Activated CD4-positive, alpha-beta T cell treated with anti-CD3 and anti-CD28 coated beads for 36 hours (primary cell): Measurements from ENCODE around the gene FAM240B. TPM values are rescaled to one million over a fixed set of nuclear protein-coding genes. Genes with fewer than 3 reads are reported as not detected.

Experiments
- ATAC-seq: fragments of 200-7000 bp; cut with Tn5 transposase; one replicate; pipeline ENCODE4 v1.10.0; 2021; ENCODE audit warnings: mild to moderate bottlenecking, moderate library complexity
- CTCF ChIA-PET: fragments of 350-600 bp; sonication (Branson Sonifier 250); formaldehyde crosslinking; loops from one replicate; lab custom pipeline; 2021; ENCODE audit warnings: antibody characterized with exemption; lab: Charles Lee
- POLR2A ChIA-PET: fragments of 350-600 bp; sonication (Branson Sonifier 250); formaldehyde crosslinking; loops from one replicate; lab custom pipeline; 2021; ENCODE audit warnings: antibody characterized with exemption, inconsistent platforms; lab: Charles Lee
- DNase-seq: peaks from one replicate; pipeline ENCODE4 v3.0.0-alpha.2; 2020
- H3K27ac Mint-ChIP-seq: one replicate; pipeline ENCODE4 v1.8.0; 2021; ENCODE audit warnings: mixed read lengths
- H3K27me3 Mint-ChIP-seq: one replicate; pipeline ENCODE4 v1.8.0; 2021; ENCODE audit warnings: mixed read lengths
- H3K36me3 Mint-ChIP-seq: one replicate; pipeline ENCODE4 v1.8.0; 2021; ENCODE audit warnings: low read depth, mixed read lengths
- H3K4me1 Mint-ChIP-seq: one replicate; pipeline ENCODE4 v1.8.0; 2021; ENCODE audit warnings: mixed read lengths
- H3K4me3 Mint-ChIP-seq: one replicate; pipeline ENCODE4 v1.8.0; 2021; ENCODE audit warnings: mild to moderate bottlenecking, moderate library complexity, mixed read lengths
- H3K9me3 Mint-ChIP-seq: one replicate; pipeline ENCODE4 v1.8.0; 2021; ENCODE audit warnings: low read depth, mixed read lengths
- intact Hi-C, 2 experiments: fragments of 100-400 bp; cut with DNase I in 1 of 2; cut with micrococcal nuclease in 1 of 2; formaldehyde crosslinking; loops; one replicate each; pipeline versions ENCODE4 v1.14.2 to v1.15.1; 2022 to 2024; cut with DNase I, micrococcal nuclease
- total RNA-seq, 2 experiments: library from RNA; stranded (reverse); gene quantifications; one replicate each; pipeline ENCODE4 v1.2.3, GENCODE V29; 2021

FAM240B gene
- total RNA-seq, 2 experiments from 2014 or later = not detected

DNA sequence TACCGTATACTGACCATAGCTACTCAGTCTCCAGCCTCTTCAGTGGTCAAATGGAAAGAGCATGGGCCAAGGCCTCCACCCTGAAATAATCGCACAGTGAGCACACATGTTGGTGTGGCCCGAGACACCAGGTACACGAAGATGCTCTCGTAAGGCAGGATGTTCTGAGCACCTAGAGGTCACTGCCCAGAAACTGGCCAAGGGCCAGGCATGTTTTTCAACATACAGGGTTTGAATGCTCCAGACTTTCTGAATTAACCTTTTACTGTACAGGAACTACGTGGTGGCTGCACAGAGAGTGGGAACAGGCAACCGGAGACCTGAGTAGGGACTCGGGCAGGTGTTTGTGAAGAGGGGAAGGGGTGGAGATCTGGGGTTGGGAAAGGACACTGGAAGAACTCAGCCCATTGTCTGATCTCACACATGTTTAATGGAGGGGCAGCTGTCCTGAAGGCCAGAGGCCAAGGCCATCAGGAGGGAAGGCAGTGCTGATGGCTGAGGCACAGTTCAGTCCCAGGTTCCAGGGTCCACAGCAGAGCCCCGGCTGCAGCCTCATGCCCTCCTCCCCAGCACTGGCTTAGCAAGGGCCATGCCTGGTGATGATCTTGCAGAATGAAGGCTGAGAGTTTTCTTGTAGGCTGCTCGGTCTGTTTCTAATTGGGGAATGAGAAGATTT is 51.0 kb downstream of the FAM240B start:
- Mint-ChIP-seq H3K27ac (no peak overlapping the region), H3K9me3 (no peaks in the 10 kb centered on the region), H3K4me1 (peaks cover 3% of the 10 kb centered on the region), H3K4me3 (no peak overlapping the region), H3K27me3 (peaks cover 8% of the 10 kb centered on the region), H3K36me3 (no peaks in the 10 kb centered on the region)
- POLR2A ChIA-PET = no interaction called here
- intact Hi-C loops = no loop called here
- no peak for ATAC-seq
- CTCF ChIA-PET = no interaction called here
- no peak for DNase-seq

DNA sequence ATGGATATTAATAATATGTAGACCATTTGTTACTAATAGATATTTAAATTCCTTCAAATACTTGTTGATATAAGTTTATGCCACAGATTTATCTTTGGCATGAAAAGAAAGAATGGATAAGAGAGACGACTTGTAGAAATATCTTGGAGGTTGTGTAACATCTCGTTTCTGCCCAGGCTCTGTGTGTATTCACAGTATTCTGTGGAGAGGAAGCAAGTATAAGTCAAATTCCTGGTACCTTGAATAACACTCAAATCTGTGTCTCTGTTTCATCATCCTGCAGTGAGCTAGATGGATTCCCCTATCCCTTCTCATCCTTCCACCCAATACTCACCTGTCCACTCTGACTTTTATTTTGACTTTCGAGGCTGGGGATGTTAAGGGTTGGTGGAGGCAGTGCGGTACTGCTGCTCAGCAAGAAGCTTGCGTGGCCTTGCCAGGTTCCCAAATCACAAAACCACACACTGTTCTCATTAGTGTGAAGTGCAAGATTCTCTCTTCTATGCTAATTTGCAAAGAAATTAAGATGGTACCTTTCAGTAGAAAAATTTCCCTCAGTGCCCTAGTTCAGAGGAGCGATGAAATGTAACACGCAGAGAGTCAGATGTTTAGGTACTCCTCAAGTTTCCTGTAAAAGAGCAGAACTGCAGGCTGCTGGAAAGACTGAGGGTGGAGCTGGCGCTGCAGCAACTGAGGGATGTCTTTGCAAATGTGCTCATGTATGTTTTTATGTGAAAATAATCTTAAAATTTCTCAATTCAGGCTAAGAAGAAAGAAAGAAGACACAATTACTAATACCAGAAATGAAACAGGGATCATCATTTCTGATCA is 57.0 kb downstream of the FAM240B start:
- peaks cover 23% of the 10 kb centered on the region for H3K27me3 Mint-ChIP-seq
- ChIA-PET POLR2A (no interaction called here), CTCF (interaction anchor here (0.6 kb wide), 1 partner anchor 778 kb away, joined by 4 read pairs; no protein-coding TSS in a partner anchor)
- H3K9me3 Mint-ChIP-seq = no peaks in the 10 kb centered on the region
- no peaks in the 10 kb centered on the region for H3K4me1 Mint-ChIP-seq
- intact Hi-C loops = no loop called here
- no peak for ATAC-seq
- H3K4me3 Mint-ChIP-seq = no peak overlapping the region
- H3K36me3 Mint-ChIP-seq = no peaks in the 10 kb centered on the region
- no peak for DNase-seq
- no peak overlapping the region for H3K27ac Mint-ChIP-seq

- intact Hi-C loops = no loop called here
- Mint-ChIP-seq H3K4me1 (no peaks in the 10 kb centered on the region), H3K4me3 (no peak overlapping the region), H3K27me3 (peaks cover 25% of the 10 kb centered on the region), H3K36me3 (no peaks in the 10 kb centered on the region), H3K9me3 (no peaks in the 10 kb centered on the region), H3K27ac (no peak overlapping the region)
- DNase-seq (no peak), ATAC-seq (no peak)
- POLR2A ChIA-PET = no interaction called here
- CTCF ChIA-PET = no interaction called here
Observed at GRCh38 chr9:38659538-38659937, 60.4 kb downstream of the FAM240B start.

GRCh38 chr9:38656896-38657295 is 63.0 kb downstream of the FAM240B start:
- intact Hi-C loops = no loop called here
- Mint-ChIP-seq H3K4me3 (no peak overlapping the region), H3K9me3 (no peaks in the 10 kb centered on the region), H3K36me3 (no peaks in the 10 kb centered on the region), H3K27ac (no peak overlapping the region), H3K27me3 (peaks cover 22% of the 10 kb centered on the region), H3K4me1 (no peaks in the 10 kb centered on the region)
- DNase-seq = no peak
- ChIA-PET POLR2A (no interaction called here), CTCF (no interaction called here)
- no peak for ATAC-seq

DNA sequence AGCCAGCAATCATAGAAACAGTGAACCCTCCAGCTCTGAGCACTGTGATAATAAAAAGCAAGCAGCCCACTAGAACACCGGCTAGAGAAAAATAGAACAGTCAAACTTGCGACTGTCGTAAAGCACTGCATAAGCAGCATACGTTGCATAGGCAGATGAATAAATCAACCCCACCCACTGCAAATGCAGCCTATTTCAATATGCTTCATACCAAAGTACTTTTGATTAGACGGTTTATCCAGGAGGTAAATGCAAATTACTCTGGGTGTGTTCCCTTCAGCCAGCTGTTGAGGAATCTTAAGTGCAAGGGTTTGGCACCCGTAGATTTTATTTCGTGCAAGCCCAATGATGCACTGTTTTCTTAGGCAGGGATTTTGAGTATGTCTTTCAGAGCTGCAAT is 67.4 kb downstream of the FAM240B start:
- H3K4me3 Mint-ChIP-seq = no peak overlapping the region

DNA sequence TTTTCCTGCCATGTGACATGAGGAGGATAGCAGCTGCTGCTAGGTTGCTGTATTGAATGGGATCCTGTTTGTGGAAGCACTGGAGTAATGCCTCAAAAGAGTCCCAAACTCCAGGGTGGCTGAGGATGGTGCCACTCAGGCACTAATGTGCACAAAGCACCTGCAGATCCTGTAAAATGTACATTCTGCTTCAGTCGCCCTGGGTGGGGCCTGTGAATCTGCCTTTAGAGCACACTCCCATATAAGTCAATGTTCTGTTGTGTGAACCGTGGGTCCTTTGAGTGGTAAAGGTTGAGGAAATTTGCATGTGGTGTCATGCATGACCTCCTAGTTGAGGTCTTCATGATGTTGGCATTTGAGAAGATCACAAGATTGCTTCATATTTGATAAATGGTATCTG is 67.9 kb downstream of the FAM240B start:
- Mint-ChIP-seq H3K27me3 (peaks cover 13% of the 10 kb centered on the region), H3K27ac (no peak overlapping the region), H3K4me1 (peaks cover 2% of the 10 kb centered on the region), H3K9me3 (no peaks in the 10 kb centered on the region), H3K36me3 (no peaks in the 10 kb centered on the region), H3K4me3 (no peak overlapping the region)
- ChIA-PET CTCF (no interaction called here), POLR2A (no interaction called here)
- ATAC-seq = no peak
- intact Hi-C loops = no loop called here
- DNase-seq = no peak

More for the DNA sequence above, 67.4 kb downstream of the FAM240B start:
- intact Hi-C loops = no loop called here
- DNase-seq = no peak
- Mint-ChIP-seq H3K27me3 (peaks cover 17% of the 10 kb centered on the region), H3K9me3 (no peaks in the 10 kb centered on the region), H3K36me3 (no peaks in the 10 kb centered on the region), H3K4me1 (peaks cover 2% of the 10 kb centered on the region), H3K27ac (no peak overlapping the region)
- ChIA-PET CTCF (no interaction called here), POLR2A (no interaction called here)
- no peak for ATAC-seq

DNA sequence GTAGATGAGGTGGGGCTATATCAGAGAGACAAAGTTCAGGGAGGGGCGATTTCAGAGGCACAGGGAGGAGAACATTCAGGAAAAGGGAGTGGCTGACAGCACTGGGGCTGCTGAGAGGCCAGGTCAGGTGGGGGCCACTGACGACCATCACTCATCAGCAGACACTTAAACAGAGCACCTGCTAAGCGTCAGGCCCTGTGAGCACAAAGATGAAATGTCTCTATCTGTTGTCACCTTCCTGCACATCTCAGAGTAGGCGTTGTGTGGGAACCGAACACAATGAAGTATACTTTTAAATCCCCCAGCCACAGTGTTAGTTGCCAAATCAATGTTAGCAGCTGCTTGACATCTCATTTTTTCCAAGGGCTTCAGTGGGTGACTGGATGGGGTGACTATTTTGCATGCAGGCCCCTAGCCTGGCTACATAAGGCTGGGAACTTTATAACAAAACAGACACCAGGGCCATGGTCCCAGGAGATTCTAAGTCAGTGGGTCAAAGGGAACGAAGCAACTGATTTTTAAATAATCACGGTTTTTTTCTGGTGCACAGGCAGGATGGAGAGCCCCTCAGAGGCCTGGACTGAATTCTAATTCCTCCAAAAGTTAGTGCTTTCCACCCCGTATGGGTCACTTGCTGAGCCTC is 68.4 kb downstream of the FAM240B start:
- intact Hi-C loops = no loop called here
- H3K36me3 Mint-ChIP-seq = no peaks in the 10 kb centered on the region
- H3K9me3 Mint-ChIP-seq = no peaks in the 10 kb centered on the region
- peaks cover 2% of the 10 kb centered on the region for H3K4me1 Mint-ChIP-seq
- no peak overlapping the region for H3K27ac Mint-ChIP-seq
- ATAC-seq (peak; percentile 89), DNase-seq (peak; percentile 28)
- ChIA-PET POLR2A (no interaction called here), CTCF (no interaction called here)
- H3K4me3 Mint-ChIP-seq = no peak overlapping the region
- H3K27me3 Mint-ChIP-seq = peaks cover 11% of the 10 kb centered on the region

DNA sequence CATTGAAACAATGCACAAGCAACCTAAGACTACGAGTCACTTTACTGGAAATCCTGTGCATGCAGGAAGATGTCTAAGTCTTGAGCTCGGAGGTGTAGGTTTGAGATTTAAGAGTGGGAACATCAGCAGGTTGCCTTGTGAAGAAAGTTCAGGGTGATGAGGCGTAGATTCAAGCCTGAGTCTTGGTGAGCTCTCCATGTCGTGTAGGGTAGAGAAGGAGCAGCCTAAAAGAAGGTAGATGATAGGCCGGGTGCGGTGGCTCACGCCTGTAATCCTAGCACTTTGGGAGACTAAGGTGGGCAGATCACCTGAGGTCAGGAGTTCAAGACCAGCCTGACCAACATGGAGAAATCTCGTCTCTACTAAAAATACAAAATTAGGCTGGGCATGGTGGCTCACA is 69.4 kb downstream of the FAM240B start:
- intact Hi-C loops = no loop called here
- ATAC-seq = no peak
- H3K4me1 Mint-ChIP-seq = peaks cover 2% of the 10 kb centered on the region
- H3K36me3 Mint-ChIP-seq = no peaks in the 10 kb centered on the region
- no peak overlapping the region for H3K4me3 Mint-ChIP-seq
- no peaks in the 10 kb centered on the region for H3K9me3 Mint-ChIP-seq
- peaks cover 9% of the 10 kb centered on the region for H3K27me3 Mint-ChIP-seq
- POLR2A ChIA-PET = no interaction called here
- no peak overlapping the region for H3K27ac Mint-ChIP-seq
- no peak for DNase-seq
- CTCF ChIA-PET = no interaction called here

DNA sequence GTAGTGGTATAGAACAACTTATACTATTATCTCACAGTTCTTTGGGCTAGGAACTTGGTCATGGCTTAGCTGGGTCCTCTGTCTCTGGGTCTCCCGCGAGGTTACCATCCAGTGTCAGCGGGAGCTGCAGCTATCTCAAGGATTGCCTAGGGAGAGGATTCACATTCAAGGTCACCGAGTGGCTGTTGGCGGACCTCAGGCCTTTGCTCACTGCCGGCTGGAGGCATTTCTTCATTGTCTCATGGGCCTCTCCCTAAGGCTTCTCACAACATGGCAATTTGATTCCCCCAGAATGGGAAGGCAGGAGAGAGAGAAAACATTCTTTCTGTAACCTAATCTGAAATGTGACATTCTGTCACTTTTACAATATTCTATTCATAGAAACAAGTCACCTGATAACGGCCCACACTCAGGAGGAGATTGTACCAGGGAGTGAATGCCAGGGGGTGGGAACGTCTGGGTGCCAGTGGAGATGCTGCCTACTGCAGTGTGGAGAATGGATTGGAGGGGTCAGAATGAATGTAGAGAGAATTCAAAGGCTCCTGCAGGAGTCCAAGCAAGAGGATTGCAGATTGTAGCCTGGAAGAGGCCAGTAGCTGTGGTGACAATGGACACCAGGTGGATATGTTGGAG is 70.1 kb downstream of the FAM240B start:
- H3K36me3 Mint-ChIP-seq = no peaks in the 10 kb centered on the region
- CTCF ChIA-PET = no interaction called here
- POLR2A ChIA-PET = no interaction called here

DNA sequence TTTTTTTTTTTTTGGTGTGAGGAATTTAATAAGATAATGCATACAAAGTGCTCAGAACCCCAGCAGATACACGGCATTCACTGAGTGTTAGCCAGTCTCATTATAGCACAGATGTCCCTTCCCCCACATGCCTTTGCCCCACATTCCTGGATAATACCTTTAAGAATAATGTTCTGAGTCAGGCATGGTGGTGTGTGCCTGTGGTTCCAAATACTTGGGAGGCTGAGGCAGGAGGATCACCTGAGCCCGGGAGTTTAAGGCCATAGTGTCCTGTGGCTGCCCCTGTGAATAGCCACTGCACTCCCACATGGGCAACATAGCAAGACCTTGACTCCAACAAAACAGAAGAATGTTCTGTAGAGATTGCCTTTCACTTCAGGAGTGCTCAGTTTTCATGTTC is 75.3 kb downstream of the FAM240B start:
- Mint-ChIP-seq H3K4me3 (no peak overlapping the region), H3K27ac (no peak overlapping the region), H3K36me3 (no peaks in the 10 kb centered on the region), H3K9me3 (no peaks in the 10 kb centered on the region), H3K27me3 (peaks cover 9% of the 10 kb centered on the region), H3K4me1 (no peaks in the 10 kb centered on the region)
- DNase-seq (no peak), ATAC-seq (no peak)
- intact Hi-C loops = loop anchor here in 1 of 2 experiments (5.0 kb wide), 1 partner anchor 48 kb away; no protein-coding TSS in a partner anchor
- CTCF ChIA-PET = no interaction called here
- POLR2A ChIA-PET = no interaction called here

More for the DNA sequence above, 70.1 kb downstream of the FAM240B start:
- Mint-ChIP-seq H3K27ac (no peak overlapping the region), H3K4me3 (no peak overlapping the region), H3K27me3 (peaks cover 9% of the 10 kb centered on the region), H3K4me1 (peaks cover 2% of the 10 kb centered on the region), H3K9me3 (no peaks in the 10 kb centered on the region)
- intact Hi-C loops = no loop called here
- ATAC-seq = no peak
- no peak for DNase-seq
